H1 (cell line): ENCODE measurements around the gene LRCH3. TPM values are rescaled to one million over a fixed set of nuclear protein-coding genes. Genes with fewer than 3 reads are reported as not detected.

Experiments used
- BACH1 ChIP-seq: IDR thresholded peaks from 2 replicates; pipeline ENCODE4 v1.6.1; 2012; ENCODE audit warnings: low read length, improper control_type of control experiment
- CHD2 ChIP-seq: IDR thresholded peaks from 2 replicates; pipeline ENCODE4 v1.6.1; 2012; ENCODE audit warnings: low read length, improper control_type of control experiment
- CHD7 ChIP-seq: fragments of 300-600 bp; sonication (generic); IDR thresholded peaks from 2 replicates; pipeline ENCODE4 v1.7.1; 2012; ENCODE audit warnings: low read length, moderate library complexity, mild to moderate bottlenecking, inconsistent platforms; ENCODE audit not compliant: insufficient replicate concordance
- HDAC2 ChIP-seq, 2 experiments: fragments of 300-600 bp in 1 of 2; sonication (generic) in 1 of 2; IDR thresholded peaks; 2 replicates each; pipeline ENCODE4 v1.6.1; 2011 to 2012; ENCODE audit warnings: low read depth in 2 of 2, low read length in 2 of 2, mild to moderate bottlenecking in 2 of 2, moderate library complexity in 2 of 2, borderline replicate concordance in 1 of 2, inconsistent platforms in 1 of 2
- POLR2A ChIP-seq, 2 experiments: IDR thresholded peaks; 1 replicate in 1 of 2; 2 replicates in 1 of 2; pipeline ENCODE4 v1.6.1; 2011; ENCODE audit warnings: low read depth in 2 of 2, low read length in 2 of 2, mild to moderate bottlenecking in 2 of 2; ENCODE audit errors: control extremely low read depth in 1 of 2
- RBBP5 ChIP-seq: IDR thresholded peaks from 2 replicates; pipeline ENCODE4 v1.7.1; 2012; ENCODE audit warnings: low read depth, mild to moderate bottlenecking, inconsistent platforms, low read length, moderate library complexity, borderline replicate concordance
- RXRA ChIP-seq: IDR thresholded peaks from 2 replicates; pipeline ENCODE4 v1.6.1; 2011; ENCODE audit warnings: low read depth, mild to moderate bottlenecking, low read length, moderate library complexity; ENCODE audit not compliant: insufficient read depth
- TAF1 ChIP-seq: IDR thresholded peaks from 2 replicates; pipeline ENCODE4 v1.6.1; 2011; ENCODE audit warnings: mild to moderate bottlenecking, low read depth, low read length
- TAF7 ChIP-seq: optimal IDR thresholded peaks from 2 replicates; pipeline ENCODE3; 2011; ENCODE audit warnings: low read depth, mild to moderate bottlenecking, inconsistent platforms, low read length, moderate library complexity, borderline replicate concordance
- polyA plus RNA-seq, 7 experiments: library from polyadenylated mRNA; depleted of rRNA in 3 of 7; stranded (reverse) in 5 of 7; unstranded in 2 of 7; fragments of >200 nt in 5 of 7; fragments of 200-250 nt in 2 of 7; gene quantifications; 1 replicate in 5 of 7; 2 replicates in 1 of 7; 4 replicates in 1 of 7; pipeline versions ENCODE4 v1.2.1 to v1.2.3, GENCODE V29; 2011 to 2013; ENCODE audit warnings: missing spikeins in 2 of 7, mixed read lengths in 2 of 7
- total RNA-seq: library from RNA; stranded (reverse); fragmentation: NEBNext Ultra II Directional; extraction: Animal tissue kit (Norgen Biotek cat#: 25700); gene quantifications from 2 replicates; pipeline ENCODE4 v1.2.1, GENCODE V29; 2021

LRCH3 gene
- total and polyA plus RNA-seq, 2 of the 8 experiments (the other 6 are each of a cell fraction or from before 2014, with no cell fraction given) = 58.4 to 66.0 TPM

- TF ChIP-seq CHD7 = no peak
- no peak for TF ChIP-seq HDAC2 (IDR thresholded peaks at IDR 0.05; ENCODE audit: borderline replicate concordance in 1 of 2, low read depth in 2 of 2, low read length in 2 of 2)
- no peak for TF ChIP-seq RXRA
- TF ChIP-seq TAF1 = no peak
- TF ChIP-seq BACH1 = no peak
- no peak for TF ChIP-seq POLR2A (IDR thresholded peaks at IDR 0.05; ENCODE audit: control extremely low read depth in 1 of 2, low read depth in 2 of 2, low read length in 2 of 2)
- TF ChIP-seq RBBP5 = no peak
- no peak for TF ChIP-seq TAF7
- TF ChIP-seq CHD2 = no peak
Observed at GRCh38 chr3:197807969-197808587, 17.0 kb downstream of the LRCH3 start (continued).
